ENCODE results near the gene GIMAP7. TPM values are rescaled to one million over a fixed set of nuclear protein-coding genes. Genes with fewer than 3 reads are reported as not detected.
"Not testable (repeated sequence)": the region's sequence is repeated elsewhere in the genome, so short reads cannot be mapped to it uniquely, and the experiment has no call there.

The GIMAP7 gene
- total RNA-seq, result 4.4 TPM

DNA sequence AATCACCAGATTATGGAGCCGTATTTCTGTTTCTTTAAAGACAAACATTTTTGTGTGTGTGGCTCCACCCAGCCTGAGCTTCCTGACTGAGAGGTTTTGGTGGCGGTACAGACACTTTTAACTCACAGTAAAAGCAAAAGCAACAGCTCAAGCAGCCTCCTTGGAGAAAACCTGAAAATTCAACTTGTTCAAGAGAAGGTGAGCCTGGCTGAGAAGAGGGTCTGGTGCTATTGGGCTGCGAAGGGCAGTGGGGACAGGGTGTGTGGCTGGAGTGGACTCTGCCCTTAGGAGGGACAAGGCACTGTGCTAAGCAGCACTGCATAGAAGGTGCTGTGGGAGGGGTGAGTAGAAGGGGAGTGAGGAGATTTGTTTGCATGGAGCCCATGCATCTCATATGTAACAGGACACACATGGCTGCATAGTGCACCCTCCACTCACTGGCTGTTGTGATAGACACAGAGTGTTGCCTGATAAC, at the start of gene GIMAP7:
TSS of gene GIMAP7 (plus strand) at position 125 of the 475 bp plus-strand sequence. CDS start 5,103 bp downstream, outside the sequence.
- ATAC-seq, result peak; percentile 89
- no peak for DNase-seq (ENCODE audit: low spot score)

DNA sequence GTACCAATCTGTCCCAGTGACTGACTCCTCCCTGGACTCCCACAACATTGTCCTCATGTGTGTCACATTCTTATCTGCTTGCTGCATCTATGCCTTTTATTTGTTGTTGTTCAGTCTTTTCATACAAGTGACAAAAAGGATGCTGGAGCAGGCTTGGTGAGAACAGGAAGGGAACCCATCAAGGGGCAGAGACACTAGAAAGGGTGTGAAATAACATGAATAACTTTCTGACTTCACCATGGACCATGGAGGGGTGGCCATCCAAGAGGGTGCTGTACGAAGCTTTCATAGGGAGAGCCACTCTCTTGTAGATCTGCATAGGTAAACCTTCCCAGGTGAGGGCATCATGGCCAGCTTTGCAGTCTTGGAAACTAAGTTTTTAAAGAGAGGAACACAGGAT, 49.7 kb upstream of the GIMAP7 start:
- DNase-seq (ENCODE audit: low spot score) (no peak), ATAC-seq (no peak)

DNA sequence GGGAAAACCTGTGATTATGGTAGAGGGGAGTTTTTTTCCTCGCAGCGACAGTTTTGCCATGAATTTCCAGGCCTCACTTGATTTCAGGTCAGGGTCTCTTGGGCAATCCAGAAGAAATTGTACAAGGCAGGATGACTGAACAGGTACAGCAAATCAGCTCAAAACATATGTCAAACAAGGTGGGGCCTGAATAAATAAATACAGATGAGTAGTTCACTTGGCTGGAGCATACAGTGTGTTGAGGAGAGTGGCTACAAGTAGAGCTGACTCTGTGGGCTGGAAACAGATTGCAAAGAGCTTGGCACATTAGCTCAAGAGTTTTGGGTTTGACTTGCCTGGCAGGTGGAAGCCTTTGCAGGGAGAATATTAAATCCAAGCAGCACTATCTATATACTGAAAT, 49.3 kb upstream of the GIMAP7 start:
- DNase-seq (ENCODE audit: low spot score) (no peak), ATAC-seq (no peak)

DNA sequence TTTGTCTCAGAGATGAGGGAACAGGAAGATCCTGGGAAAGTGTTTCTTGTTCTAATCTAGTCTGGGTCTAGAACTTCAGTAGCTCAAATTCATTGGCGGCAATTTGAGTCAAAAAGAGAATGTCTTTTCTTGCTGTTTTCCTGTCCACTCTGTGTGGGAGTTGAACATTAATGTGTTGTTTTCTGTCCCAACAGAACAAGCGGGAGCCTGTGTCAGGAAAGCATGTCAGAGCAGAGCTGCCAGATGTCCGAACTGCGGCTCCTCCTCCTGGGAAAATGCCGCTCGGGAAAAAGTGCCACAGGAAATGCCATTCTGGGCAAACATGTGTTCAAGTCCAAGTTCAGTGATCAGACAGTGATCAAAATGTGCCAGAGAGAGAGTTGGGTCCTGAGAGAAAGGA, 48.2 kb upstream of the GIMAP7 start:
- no peak for ATAC-seq
- DNase-seq (ENCODE audit: low spot score), result no peak

DNA sequence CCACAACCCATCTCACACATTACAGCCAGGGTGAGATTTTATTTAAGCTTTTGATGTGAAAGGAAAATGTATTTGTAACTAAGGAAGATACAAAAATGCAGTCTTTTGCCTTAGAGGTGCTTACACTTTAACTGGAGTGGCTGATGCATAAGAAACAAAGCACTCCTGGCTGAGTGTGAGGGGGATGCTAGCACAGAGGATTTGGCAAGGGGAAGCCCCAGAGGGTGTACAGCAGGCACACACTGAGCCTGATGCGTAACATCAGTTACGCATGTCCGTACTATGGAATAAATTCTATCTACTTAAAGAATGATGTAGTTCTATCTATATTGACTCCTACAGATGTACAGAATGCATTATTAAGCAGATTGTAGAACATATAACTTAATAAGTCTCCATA, 46.4 kb upstream of the GIMAP7 start:
- ATAC-seq (no peak), DNase-seq (ENCODE audit: low spot score) (no peak)

DNA sequence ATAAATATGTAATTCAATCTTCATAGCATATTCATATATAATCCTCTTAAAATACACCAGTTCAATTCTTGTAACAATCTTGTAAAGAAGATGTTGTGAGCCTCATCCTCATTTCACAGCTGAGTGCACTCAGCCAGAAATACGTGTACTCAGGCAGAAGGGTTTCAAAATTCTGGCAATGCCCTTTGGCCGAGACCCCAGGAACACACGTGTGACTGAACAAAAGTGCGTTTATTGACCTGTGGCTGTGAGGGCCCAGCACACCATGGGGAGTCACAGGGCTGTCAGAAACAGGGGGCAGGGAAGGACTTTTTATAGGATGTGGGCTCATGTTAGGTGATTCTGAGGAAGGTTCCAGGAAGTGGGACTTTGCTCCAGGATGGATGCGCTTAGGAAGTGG, 42.8 kb upstream of the GIMAP7 start:
- DNase-seq (ENCODE audit: low spot score), result no peak
- ATAC-seq, result peak; percentile 47

DNA sequence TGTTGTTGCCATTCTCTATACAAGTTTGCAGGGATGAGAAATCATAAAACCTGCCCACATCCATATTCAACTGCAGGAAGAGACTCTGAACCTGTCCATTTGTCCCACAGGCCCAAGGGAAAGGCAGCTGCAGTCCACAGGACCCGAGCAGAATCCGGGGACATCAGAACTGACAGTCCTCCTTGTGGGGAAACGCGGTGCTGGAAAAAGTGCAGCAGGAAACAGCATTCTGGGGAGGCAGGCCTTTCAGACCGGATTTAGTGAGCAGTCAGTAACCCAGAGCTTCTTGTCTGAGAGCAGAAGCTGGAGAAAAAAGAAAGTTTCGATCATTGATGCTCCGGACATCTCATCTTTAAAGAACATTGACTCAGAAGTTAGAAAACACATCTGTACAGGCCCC, 40.8 kb upstream of the GIMAP7 start:
- ATAC-seq (no peak), DNase-seq (ENCODE audit: low spot score) (no peak)

DNA sequence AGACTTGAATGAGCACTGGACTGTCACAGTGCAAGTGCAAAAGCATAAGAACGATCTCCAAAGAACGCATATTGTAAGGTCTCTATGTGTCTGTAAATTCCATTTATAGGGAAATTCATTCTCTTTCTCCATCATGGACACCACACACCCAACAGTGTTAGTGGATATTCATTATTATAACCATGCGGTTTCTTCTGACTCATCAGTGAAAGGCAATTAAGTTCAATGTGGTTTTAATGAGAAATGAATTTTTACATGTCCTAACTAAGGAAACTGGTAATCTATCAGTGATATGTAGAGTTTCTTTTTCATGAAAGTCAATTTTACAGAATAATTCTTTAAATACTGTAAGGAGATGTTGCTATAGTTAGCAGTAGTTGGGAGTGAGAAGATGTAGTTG, 38.4 kb upstream of the GIMAP7 start:
- no peak for ATAC-seq
- DNase-seq (ENCODE audit: low spot score), result no peak

DNA sequence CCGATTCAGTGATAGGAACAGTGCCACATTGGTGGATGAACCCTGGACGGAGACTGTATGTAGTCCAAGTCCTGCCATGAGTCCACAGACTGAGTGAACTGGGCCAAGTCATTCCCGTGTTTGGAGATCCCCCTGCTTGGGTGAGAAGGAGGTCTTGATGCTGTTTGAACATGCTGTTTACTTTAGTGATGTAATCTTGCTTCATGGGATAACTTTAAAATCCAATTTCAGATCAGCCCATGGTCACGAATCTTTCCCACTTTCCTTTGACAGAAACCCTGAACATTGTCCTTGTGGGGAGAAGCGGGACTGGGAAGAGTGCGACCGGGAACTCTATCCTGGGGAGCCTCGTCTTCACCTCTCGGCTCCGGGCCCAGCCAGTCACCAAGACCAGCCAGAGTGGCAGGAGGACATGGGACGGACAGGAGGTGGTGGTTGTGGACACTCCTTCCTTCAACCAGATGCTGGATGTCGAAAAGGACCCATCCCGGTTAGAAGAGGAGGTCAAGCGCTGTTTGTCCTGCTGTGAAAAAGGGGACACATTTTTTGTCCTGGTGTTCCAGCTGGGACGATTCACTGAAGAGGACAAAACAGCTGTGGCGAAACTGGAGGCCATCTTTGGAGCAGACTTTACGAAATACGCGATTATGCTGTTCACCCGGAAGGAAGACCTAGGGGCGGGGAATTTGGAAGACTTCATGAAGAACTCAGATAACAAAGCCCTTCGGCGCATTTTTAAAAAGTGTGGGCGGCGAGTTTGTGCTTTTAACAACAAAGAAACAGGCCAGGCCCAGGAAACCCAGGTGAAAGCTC, 37.6 kb upstream of the GIMAP7 start:
- ATAC-seq, result no peak

DNA sequence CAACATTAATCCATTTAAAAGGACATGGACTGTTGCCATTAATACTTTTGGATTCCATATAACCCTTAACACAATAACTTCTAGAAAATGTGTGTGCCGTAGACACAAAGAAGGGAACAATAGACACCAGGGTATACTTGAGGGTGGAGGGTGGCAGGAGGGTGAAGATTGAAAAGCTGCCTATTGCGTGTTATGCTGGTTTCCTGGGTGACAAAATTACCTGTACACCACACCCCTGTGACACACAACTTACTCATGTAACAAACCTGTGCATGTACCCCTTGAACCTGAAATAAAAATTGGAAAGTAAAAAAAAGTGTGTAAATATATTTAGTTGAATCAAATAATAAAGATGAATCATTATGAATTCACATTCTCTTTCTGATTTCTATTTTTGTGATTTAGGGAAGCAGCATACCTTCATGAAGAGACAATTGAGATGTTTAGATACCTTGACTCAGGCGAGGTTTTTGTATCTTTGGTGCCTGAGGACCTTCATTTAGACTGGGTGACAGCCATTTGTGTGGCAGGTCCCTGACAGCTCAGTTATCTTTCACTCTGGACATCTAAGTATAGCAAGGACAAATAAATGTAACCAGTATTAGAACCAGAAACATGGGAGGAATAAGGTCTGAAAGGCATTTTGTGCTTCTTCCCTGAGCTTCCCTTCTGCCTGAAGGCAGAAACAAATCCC, 35.5 kb upstream of the GIMAP7 start:
- DNase-seq (ENCODE audit: low spot score), result no peak
- no peak for ATAC-seq

More for the DNA sequence above, 37.6 kb upstream of the GIMAP7 start:
- DNase-seq (ENCODE audit: low spot score), result no peak

DNA sequence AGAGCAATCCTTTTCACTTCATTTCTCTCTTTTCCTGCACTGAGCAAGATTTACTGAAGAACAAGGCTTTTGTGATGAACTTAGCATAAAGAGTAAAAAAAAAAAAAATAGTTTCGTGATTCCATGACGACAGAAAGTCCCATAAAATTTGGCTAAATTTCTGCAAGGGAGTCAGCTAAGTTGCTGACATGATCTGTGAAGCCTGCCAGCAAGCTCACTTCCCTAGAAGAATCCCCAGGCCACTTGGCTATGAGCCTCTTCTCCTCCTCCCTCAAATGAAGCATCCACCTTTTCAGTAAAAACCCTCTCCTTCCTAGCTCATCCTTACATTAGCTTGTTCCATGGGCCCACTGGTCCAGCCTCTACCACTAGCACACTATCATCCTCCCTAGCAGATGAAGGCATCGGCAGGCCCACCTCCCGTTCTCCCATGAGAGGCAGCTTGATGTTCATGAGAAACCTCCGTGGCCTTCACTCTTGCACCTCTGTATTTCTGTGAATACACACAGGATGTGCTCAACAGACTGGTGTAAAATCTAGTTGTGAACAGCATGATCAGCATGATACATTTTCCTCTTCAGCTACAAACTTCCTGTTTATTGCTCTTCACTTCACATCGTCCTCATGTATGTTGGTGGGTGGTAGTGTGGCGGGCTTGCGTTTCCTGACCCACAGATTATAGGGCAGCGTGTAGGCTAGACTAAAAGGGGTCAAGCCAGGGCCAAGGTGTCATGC, 33.3 kb upstream of the GIMAP7 start:
- ATAC-seq (peak; percentile 39), DNase-seq (ENCODE audit: low spot score) (no peak)

DNA sequence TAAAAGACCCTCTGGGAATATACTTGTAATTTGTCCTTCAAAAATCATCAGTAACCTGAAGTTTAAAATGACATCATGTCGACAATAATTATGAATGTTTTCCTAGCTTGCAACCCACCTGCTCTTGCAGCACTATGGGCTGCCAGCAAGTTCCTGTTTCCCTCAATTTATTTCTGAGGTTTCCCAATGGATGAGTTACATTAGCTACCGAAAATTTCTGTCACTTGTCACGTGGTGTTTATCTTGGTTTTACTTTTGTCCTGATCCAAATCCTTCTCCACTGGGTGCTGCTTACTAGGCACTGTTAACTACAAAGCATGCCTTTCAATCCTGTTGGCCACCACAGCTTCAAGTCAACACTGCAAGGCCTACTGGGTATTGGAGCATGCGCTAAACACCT, 32.8 kb upstream of the GIMAP7 start:
- no peak for ATAC-seq
- no peak for DNase-seq (ENCODE audit: low spot score)

DNA sequence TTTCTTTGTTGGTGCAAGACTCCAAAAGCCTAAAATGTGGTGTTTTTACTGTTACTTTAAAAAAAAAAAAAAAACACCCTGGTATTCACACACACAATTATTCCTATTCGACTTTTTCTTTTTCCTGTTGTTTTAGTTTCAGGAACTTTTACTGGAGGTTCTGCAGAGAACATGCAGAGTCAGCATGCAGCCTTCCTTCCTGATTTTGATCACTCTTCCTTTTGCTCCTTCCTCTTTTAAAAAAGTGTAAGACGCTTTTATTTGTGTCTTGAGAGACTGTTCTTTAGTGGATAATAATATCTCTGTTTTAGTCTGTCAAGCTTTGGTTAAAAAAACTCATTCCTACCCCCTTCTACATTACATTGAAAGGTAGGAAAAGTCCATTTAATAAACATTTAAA, 31.2 kb upstream of the GIMAP7 start:
- peak; percentile 46 for ATAC-seq
- not testable (repeated sequence) for DNase-seq (ENCODE audit: low spot score)

DNA sequence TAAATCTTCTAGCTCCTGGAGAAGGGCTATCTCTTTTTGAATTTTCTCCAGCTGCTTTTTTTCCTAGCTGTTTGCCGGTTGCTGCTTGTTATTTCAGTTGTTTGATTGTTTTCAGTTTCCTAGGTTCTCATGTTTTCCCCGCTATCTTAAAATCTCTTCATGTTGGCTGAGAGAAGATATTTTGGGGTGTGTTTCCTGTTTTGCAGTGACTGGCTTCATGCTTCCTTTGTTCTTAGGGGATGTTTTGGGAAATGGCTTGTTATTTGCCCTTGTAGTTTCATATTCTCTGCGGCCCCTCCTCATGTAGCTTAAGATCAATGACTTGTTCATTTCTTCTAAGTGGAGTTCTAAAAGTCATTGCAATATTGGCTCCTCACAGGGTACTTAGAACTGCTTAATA, 30.6 kb upstream of the GIMAP7 start:
- DNase-seq (ENCODE audit: low spot score), result not testable (repeated sequence)
- peak; percentile 26 for ATAC-seq

DNA sequence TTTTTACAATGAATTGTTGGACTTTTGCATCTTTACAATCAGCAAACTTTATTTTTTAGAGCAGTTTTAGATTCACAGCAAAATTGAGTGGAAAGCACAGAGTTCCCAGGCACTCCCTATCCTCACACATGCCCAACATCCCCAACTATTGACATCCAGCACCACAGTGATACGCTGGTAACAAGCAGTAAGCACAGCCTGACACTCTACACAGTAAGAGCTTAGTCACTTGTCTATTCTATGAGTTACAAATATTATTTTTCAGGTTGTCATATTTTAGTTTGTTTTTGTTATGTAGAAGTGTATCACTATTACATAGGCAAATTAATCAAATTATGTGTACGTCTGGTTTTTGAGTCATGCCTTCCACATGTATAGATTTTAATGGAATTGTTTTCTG, 27.0 kb upstream of the GIMAP7 start:
- DNase-seq (ENCODE audit: low spot score), result no peak

DNA sequence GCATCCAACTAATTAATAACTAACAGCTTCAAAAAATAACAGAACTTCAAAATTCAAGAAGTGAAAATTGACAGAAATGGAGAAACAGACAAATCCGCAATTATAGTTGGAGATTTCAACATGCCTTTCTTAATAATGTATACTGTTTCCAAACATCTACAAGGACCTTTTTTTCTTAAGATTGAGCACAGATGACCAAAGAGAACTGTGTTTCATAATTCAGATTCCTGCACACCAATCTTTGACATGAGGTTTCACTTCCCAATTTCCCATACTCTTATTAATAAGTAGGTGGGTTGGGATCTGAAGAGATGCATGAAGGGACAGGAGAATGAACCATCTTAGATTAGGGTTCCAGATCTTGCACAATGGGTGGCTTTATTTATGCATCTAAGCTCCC, 24.9 kb upstream of the GIMAP7 start:
- ATAC-seq, result no peak
- no peak for DNase-seq (ENCODE audit: low spot score)

More for the DNA sequence above, 27.0 kb upstream of the GIMAP7 start:
- ATAC-seq, result no peak

DNA sequence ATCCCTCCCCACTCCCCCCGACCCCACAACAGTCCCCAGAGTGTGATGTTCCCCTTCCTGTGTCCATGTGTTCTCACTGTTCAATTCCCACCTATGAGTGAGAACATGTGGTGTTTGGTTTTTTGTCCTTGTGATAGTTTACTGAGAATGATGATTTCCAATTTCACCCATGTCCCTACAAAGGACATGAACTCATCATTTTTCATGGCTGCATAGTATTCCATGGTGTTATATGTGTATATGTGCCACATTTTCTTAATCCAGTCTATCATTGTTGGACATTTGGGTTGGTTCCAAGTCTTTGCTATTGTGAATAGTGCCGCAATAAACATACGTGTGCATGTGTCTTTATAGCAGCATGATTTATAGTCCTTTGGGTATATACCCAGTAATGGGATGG, 21.2 kb upstream of the GIMAP7 start:
- ATAC-seq; DNase-seq (ENCODE audit: low spot score): not testable (repeated sequence)

DNA sequence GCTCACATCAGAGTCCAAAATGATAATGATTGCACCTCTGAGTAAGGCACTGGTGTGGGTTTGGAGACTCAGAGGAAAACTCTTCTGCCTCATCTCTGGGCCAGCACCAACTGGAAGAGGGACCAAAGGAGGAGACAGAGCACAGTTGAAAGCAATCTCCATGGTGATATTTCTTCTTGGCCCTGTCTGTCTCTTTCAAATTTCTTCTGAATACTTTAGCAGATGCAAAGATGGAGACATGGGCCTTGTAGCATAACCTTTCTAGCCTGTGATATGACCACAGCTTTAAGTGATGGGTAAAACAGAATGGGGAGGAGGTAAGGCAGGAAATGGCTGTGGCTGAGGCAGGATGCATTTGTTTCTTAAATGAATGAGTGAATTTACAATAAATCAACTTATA, 12.2 kb upstream of the GIMAP7 start:
- ATAC-seq, result no peak

DNA sequence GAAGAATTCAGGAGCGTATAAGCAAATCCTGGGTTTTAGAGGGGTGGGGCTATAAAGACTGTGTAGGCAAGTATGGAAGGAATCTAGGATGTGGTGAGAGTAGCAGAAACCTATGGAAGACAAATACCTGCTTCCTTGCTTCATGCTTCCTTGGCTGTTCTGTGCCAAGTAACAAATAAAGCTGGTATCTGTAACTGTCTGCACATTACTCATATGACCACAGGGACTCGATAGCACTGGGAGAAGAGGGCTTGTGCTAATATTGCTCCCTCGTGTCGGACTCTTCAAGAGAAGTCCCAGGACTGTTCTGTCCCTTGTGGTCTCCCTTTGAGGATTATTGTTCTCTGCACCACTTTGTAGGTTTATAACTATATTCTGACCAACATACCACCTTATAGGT, 11.5 kb upstream of the GIMAP7 start:
- DNase-seq (ENCODE audit: low spot score) (no peak), ATAC-seq (no peak)

More for the DNA sequence above, 12.2 kb upstream of the GIMAP7 start:
- no peak for DNase-seq (ENCODE audit: low spot score)

DNA sequence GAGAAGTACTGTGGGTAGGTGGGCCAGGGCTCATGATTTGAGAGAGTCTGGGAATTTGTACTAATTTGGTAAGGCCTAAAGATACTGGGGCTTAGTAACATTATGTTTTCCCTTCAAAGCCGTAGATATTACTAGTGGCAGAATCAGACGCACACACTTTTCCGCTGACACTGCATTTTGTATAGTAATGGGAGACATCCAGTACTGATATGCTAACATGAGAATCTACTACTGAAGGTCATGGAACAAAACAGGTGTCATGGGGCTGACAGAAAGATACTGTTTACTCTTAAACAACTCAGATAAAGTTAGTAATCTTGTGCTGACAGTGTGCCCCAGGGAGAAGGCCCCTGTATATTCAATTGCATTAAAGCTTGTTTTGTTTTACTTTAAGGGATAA, 11.1 kb upstream of the GIMAP7 start:
- ATAC-seq (no peak), DNase-seq (ENCODE audit: low spot score) (no peak)

DNA sequence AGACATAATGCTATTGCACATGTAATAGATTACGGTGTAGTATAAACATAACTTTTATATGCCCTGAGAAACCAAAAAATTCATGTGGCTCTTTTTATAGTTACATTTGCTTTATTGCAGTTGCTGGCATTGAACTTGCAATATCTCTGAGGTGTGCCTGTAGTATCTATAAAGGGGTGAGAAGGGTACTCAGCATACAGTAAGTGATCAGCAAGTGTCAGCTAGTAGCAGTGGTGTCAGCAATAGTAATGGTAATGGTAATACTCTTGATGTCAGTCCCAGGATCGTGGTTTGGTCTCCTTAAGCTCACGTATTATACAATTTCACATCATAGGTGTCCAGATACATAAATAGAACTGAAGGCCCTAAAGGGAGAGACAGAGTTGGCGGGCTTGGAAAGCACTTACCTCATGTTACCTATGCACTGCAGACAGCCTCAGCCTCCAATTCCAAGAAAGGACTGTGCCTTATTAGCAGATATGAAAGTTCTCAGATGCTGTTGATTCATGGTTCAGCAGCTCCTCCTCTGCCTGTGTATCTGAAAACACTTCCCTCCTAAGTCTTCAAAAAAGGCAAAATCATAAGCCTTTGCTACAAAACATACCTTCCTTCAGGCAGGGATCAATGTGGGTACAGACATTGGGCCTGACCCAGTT, 6.6 kb upstream of the GIMAP7 start:
- ATAC-seq (no peak), DNase-seq (ENCODE audit: low spot score) (no peak)

Data from left lobe of liver (tissue), 2 donors.